GM18511 (cell line): ENCODE data around the gene MRPL47.
A peak's percentile ranks its signal among the peaks of the same experiment; 100 is the strongest.

Experiments
- ATAC-seq: cut with Tn5 transposase; IDR thresholded peaks from one replicate; pipeline ENCODE4 v1.9.1; 2021; ENCODE audit warnings: mild to moderate bottlenecking, moderate library complexity; ENCODE audit not compliant: unreplicated experiment

The MRPL47 gene

GRCh38 chr3:179599531-179599930, 4.9 kb downstream of the MRPL47 start:
- no peak for ATAC-seq

DNA sequence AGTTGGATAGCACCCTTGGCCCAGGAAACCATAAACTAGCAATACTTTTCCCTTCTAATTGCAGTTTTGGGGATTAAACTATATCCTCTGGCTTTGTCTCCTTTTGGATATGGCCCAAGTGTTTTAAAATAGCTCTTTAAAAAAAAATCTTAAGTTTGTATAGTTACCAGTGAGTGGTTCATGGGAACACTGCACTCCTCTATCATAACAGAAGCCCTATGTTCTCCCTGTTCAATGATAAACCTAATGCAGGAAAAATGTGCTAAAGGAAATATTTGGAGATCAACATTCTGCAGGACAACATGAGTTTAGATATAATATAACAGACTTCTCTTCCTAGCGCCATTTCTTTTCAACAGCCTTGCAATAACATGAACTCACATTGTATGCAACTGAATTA, 13.1 kb downstream of the MRPL47 start:
- ATAC-seq: no peak

- ATAC-seq: no peak
These were observed 13.8 kb downstream of the MRPL47 start for GRCh38 chr3:179590669-179591068.

GRCh38 chr3:179589143-179589542, 15.3 kb downstream of the MRPL47 start:
- peak; percentile 65 for ATAC-seq

DNA sequence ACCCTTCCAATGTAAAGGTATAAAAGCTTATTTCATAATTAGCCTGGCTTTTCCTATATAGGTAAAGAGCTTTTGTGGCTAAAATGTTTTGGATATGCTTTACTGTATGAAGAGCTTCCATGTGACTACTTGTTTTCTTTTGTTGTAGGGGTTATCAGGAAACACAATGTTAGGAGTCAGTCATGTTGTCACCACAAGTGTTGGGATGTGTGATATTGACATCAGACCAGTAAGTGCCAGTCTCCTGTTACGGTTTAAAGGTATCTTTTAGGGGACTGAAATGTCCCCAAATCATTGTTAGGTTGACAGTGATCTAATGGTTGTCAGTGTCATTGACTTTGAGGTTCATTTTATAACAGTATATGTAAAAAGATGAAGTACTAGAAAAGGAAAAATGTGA, 23.4 kb downstream of the MRPL47 start:
- no peak for ATAC-seq

- no peak for ATAC-seq
These were observed 38.9 kb downstream of the MRPL47 start for GRCh38 chr3:179565496-179565895.

- ATAC-seq: peak; percentile 55
These were observed 41.1 kb downstream of the MRPL47 start for GRCh38 chr3:179563271-179563783.

DNA sequence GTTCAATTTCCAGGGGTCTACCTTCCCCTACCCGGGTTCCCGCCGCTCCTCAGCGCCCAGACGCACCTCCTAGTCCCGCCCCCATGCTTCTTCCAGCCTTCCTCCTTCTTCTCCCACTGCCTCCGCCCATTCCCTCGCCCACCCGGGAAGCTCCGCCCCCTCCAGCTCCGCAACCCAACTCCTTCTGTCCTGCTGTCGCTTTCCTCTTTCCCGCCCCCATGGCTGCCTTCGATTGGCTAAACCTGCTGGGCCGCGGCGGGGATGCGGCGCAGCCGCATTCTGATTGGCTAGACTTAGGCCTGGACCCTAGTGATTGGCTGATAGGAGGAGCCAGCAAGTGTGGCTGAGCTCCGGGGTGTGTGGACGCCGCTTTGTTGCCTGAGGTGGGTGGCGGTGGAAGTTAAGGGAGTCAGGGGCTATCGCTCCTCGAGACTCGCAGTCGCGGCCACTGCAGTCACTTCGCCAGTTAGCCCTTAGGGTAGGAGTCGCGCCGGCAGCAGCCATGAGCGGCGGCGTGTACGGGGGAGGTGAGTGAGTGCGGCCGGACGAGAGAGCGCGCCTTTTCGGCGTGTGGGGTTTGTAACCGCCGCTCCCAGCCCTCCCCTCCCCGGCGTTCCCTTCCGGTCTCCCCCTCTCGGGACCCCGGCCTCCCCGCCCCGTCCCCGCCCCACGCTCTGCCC, 41.7 kb downstream of the MRPL47 start, which contains the start of gene ACTL6A:
TSS of gene ACTL6A (plus strand) at position 336 of the 680 bp plus-strand sequence. CDS start at position 503, 167 bp downstream.
- ATAC-seq: peak; percentile 94

GRCh38 chr3:179560791-179561190, 43.6 kb downstream of the MRPL47 start:
- ATAC-seq: no peak

DNA sequence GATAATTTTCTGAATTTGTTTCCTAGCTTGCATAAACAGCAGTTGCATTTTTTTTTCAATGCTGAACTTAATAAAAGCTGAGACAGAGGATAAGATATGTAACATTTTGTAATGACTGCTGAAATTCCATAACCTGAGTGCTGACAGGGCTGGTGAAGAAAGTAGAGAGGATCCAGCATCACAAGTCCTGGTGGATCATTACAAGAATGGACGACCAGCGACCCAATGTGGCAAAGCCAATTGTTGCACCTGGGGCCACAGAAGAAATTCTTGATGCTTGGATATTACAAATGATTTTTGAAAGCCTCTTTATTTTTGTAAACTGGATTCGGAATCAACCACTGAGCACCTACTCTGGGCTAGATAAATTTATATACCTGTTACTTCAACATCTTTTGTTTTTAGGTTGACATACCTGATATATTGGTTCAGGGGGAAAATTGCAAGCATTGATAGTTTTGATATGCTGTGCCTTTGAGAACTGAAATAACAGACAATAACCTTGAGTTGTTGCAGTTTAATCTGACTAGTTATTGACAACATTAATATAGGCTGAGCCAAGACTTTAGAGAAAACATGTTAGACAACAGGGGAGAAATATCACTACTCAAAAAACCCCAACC, 45.6 kb downstream of the MRPL47 start:
- no peak for ATAC-seq

GRCh38 chr3:179551349-179552105, 52.9 kb downstream of the MRPL47 start:
- no peak for ATAC-seq

DNA sequence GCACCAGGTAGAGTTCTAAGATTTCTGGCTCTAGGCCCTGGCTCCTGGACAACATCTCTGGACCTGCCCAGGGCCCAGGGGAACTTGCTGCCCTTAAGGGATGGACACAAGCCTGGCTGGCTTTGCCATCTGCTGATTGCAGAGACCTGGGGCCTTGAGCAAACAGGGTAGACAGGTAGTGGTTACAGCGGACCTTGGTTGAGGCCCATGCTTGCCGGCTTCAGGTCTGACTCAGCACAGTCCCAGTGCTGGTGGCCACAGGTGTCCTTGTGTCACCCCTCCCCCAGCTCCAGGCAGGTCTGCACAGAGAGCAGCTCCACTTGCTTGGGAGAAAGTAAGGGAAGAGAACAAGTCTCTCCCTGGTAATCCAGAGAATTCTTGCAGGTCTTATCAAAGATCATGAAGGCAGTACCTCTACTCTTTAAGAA, 57.6 kb downstream of the MRPL47 start:
- no peak for ATAC-seq

- no peak for ATAC-seq
These were observed 59.3 kb downstream of the MRPL47 start for GRCh38 chr3:179544981-179545645.

DNA sequence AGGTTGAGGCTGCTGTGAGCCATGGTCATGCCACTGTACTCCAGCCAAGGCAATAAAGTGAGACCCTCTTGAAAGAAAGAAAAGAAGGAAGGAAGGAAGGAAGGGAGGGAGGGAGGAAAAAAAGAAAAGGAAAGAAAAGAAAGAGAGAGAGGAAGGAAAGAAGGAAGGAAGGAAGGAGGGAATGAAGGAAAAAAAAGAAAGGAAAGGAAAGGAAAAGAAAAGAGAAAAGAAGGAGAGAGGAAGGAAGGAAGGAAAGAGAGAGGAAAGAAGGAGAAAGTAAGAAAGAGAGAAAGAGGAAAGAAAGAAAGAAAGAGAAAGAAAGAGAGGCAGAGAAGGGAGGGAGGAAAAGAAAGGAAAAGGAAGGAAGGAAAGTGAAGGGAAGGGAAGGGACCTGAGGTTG, 62.1 kb downstream of the MRPL47 start:
- ATAC-seq: no peak

- ATAC-seq: no peak
These were observed 62.8 kb downstream of the MRPL47 start for GRCh38 chr3:179541596-179541995.

- ATAC-seq: no peak
These were observed 63.3 kb downstream of the MRPL47 start for GRCh38 chr3:179541094-179541493.
